Panc1 (cell line): ENCODE data around the gene MTPN. TPM values are rescaled to one million over a fixed set of nuclear protein-coding genes. Genes with fewer than 3 reads are reported as not detected.

Experiments used
- ATAC-seq: fragments of 200-7000 bp; cut with Tn5 transposase; 2 replicates; pipeline ENCODE4 v1.9.1; 2020; ENCODE audit warnings: mild to moderate bottlenecking, moderate library complexity
- BruUV-seq: library from RNA; stranded (reverse); fragments of 400-500 nt; replicated peaks from 2 replicates; lab custom pipeline; 2021; lab: Mats Ljungman, UMichigan
- CTCF ChIA-PET: fragments of 300-600 bp; sonication (Branson Sonifier 250); formaldehyde crosslinking; loops from one replicate; lab custom pipeline; 2022; ENCODE audit warnings: antibody characterized with exemption; lab: Charles Lee
- POLR2A ChIA-PET: fragments of 300-600 bp; sonication (Branson Sonifier 250); formaldehyde crosslinking; loops from one replicate; lab custom pipeline; 2022; ENCODE audit warnings: antibody characterized with exemption; lab: Charles Lee
- DNase-seq: peaks from one replicate; pipeline ENCODE4 v3.0.0-alpha.2; 2010; ENCODE audit warnings: low read depth, low spot score
- H3K27ac ChIP-seq: 2 replicates; pipeline ENCODE4 v1.5.1; 2011; ENCODE audit warnings: mild to moderate bottlenecking, low read length, inconsistent platforms
- H3K27me3 ChIP-seq: fragments of 200-500 bp; sonication (Bioruptor generic); 2 replicates; pipeline ENCODE4 v1.6.0; 2014; ENCODE audit warnings: low read length, inconsistent platforms; ENCODE audit not compliant: control insufficient read depth, insufficient read depth
- H3K36me3 ChIP-seq: fragments of 200-500 bp; sonication (Bioruptor generic); 2 replicates; pipeline ENCODE4 v1.5.1; 2014; ENCODE audit warnings: inconsistent platforms, mild to moderate bottlenecking, low read length, moderate library complexity; ENCODE audit not compliant: control insufficient read depth, insufficient read depth
- H3K4me1 ChIP-seq: 2 replicates; pipeline ENCODE4 v1.5.1; 2011; ENCODE audit warnings: inconsistent platforms, mild to moderate bottlenecking, low read length, moderate library complexity; ENCODE audit not compliant: control insufficient read depth, insufficient read depth
- H3K4me3 ChIP-seq, 2 experiments: 2 replicates each; pipeline ENCODE4 v1.5.1; 2011 to 2012; ENCODE audit warnings: low read depth in 2 of 2, low read length in 2 of 2, mild to moderate bottlenecking in 2 of 2, inconsistent platforms in 1 of 2, moderate library complexity in 1 of 2
- H3K9me3 ChIP-seq: fragments of 200-500 bp; sonication (Bioruptor generic); 2 replicates; pipeline ENCODE4 v1.5.1; 2014; ENCODE audit warnings: low read depth, mild to moderate bottlenecking, inconsistent platforms, low read length, moderate library complexity; ENCODE audit not compliant: control insufficient read depth, insufficient read depth
- POLR2AphosphoS5 ChIP-seq: IDR thresholded peaks from 2 replicates; pipeline ENCODE4 v1.6.1; 2012; ENCODE audit warnings: mild to moderate bottlenecking, low read depth, low read length, moderate library complexity
- SIN3A ChIP-seq: IDR thresholded peaks from 2 replicates; pipeline ENCODE4 v1.6.1; 2012; ENCODE audit warnings: low read depth, mild to moderate bottlenecking, low read length, moderate library complexity, borderline replicate concordance; ENCODE audit not compliant: insufficient read depth
- TCF7L2 ChIP-seq: IDR thresholded peaks from 2 replicates; pipeline ENCODE4 v1.6.1; 2011; ENCODE audit warnings: mild to moderate bottlenecking, low read depth, low read length, inconsistent platforms
- in situ Hi-C: cut with HindIII; loops from 2 replicates; pipeline ENCODE4 v1.10.0; 2016; ENCODE audit warnings: low sequenced_read_pairs, low pct_unique_long_range_greater_than_20kb
- intact Hi-C: fragments of 100-400 bp; cut with micrococcal nuclease; formaldehyde crosslinking; loops from one replicate; pipeline ENCODE4 v1.10.0; 2022; ENCODE audit not compliant: unreplicated experiment
- total RNA-seq: library from RNA; stranded (reverse); gene quantifications from one replicate; pipeline ENCODE4 v1.2.1, GENCODE V29; 2021; ENCODE audit not compliant: unreplicated experiment
- TF ChIP-seq, protein P1 (sequence below), 2 experiments: IDR thresholded peaks; 2 replicates each; pipeline ENCODE4 v1.6.1; 2011 to 2012; ENCODE audit warnings: low read depth in 2 of 2, control low read depth in 1 of 2, low read length in 1 of 2, mild to moderate bottlenecking in 1 of 2, moderate library complexity in 1 of 2; ENCODE audit not compliant: insufficient read depth in 1 of 2
- TF ChIP-seq, protein P2 (sequence below): fragments of 450-650 bp; IDR thresholded peaks from 2 replicates; pipeline ENCODE4 v1.5.1; 2017; ENCODE audit warnings: mild to moderate bottlenecking

The MTPN gene
- total RNA-seq, 1 experiment from 2014 or later, result 177 TPM

GRCh38 chr7:135922263-135922662, 54.9 kb downstream of the MTPN start:
- no peak for ATAC-seq
- POLR2A ChIA-PET, result no interaction called here
- Histone ChIP-seq H3K9me3 (no peaks in the 10 kb centered on the region), H3K27ac (no peak overlapping the region), H3K36me3 (peaks cover under 1% of the 10 kb centered on the region; the same call in 1 of the 2 replicates), H3K4me3 (no peak overlapping the region), H3K4me1 (no peaks in the 10 kb centered on the region; the same call in 1 of the 2 replicates), H3K27me3 (no peaks in the 10 kb centered on the region)
- in situ Hi-C loops, result no loop called here
- TF ChIP-seq POLR2AphosphoS5 (no peak), TCF7L2 (no peak), SIN3A (no peak)
- TF ChIP-seq, protein P1, sequence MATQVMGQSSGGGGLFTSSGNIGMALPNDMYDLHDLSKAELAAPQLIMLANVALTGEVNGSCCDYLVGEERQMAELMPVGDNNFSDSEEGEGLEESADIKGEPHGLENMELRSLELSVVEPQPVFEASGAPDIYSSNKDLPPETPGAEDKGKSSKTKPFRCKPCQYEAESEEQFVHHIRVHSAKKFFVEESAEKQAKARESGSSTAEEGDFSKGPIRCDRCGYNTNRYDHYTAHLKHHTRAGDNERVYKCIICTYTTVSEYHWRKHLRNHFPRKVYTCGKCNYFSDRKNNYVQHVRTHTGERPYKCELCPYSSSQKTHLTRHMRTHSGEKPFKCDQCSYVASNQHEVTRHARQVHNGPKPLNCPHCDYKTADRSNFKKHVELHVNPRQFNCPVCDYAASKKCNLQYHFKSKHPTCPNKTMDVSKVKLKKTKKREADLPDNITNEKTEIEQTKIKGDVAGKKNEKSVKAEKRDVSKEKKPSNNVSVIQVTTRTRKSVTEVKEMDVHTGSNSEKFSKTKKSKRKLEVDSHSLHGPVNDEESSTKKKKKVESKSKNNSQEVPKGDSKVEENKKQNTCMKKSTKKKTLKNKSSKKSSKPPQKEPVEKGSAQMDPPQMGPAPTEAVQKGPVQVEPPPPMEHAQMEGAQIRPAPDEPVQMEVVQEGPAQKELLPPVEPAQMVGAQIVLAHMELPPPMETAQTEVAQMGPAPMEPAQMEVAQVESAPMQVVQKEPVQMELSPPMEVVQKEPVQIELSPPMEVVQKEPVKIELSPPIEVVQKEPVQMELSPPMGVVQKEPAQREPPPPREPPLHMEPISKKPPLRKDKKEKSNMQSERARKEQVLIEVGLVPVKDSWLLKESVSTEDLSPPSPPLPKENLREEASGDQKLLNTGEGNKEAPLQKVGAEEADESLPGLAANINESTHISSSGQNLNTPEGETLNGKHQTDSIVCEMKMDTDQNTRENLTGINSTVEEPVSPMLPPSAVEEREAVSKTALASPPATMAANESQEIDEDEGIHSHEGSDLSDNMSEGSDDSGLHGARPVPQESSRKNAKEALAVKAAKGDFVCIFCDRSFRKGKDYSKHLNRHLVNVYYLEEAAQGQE (IDR thresholded peaks at IDR 0.05; ENCODE audit: insufficient read depth in 1 of 2, low read depth in 2 of 2, low read length in 1 of 2), result no peak
- TF ChIP-seq, protein P2, sequence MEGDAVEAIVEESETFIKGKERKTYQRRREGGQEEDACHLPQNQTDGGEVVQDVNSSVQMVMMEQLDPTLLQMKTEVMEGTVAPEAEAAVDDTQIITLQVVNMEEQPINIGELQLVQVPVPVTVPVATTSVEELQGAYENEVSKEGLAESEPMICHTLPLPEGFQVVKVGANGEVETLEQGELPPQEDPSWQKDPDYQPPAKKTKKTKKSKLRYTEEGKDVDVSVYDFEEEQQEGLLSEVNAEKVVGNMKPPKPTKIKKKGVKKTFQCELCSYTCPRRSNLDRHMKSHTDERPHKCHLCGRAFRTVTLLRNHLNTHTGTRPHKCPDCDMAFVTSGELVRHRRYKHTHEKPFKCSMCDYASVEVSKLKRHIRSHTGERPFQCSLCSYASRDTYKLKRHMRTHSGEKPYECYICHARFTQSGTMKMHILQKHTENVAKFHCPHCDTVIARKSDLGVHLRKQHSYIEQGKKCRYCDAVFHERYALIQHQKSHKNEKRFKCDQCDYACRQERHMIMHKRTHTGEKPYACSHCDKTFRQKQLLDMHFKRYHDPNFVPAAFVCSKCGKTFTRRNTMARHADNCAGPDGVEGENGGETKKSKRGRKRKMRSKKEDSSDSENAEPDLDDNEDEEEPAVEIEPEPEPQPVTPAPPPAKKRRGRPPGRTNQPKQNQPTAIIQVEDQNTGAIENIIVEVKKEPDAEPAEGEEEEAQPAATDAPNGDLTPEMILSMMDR, result no peak
- DNase-seq, result no peak
- BruUV-seq, result no TSS peak
- CTCF ChIA-PET, result no interaction called here
- intact Hi-C loops, result no loop called here

DNA sequence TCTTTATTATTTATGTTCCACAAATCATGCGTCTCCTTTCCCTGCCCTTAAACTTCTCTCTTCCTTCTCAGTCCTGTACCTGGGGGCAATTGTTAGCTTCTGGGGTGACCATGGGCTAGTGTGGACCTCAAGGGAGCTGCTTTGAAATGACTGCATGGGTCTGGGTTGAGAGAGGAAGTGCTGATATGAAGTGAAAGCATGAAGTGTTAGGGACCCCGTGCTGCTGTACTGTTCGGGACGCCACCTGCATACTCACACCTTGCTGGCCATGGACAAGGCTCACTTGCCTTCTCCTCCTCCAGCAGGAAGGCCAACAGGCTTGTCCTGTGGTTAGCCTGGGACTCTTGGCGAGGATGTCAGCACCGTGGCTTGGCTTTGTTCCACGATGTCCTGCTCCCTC, 56.7 kb downstream of the MTPN start:
- H3K27ac ChIP-seq, result no peak overlapping the region
- intact Hi-C loops (no loop called here), in situ Hi-C loops (no loop called here)
- TF ChIP-seq, protein P2, result no peak
- POLR2A ChIA-PET, result no interaction called here
- no peak overlapping the region for H3K4me3 ChIP-seq
- H3K4me1 ChIP-seq, result no peaks in the 10 kb centered on the region; the same call in 1 of the 2 replicates
- ATAC-seq, result no peak
- no peaks in the 10 kb centered on the region for H3K9me3 ChIP-seq
- DNase-seq, result no peak
- CTCF ChIA-PET, result interaction anchor here (0.9 kb wide), 1 partner anchor 23 kb away, joined by 3 read pairs; no protein-coding TSS in a partner anchor
- H3K27me3 ChIP-seq, result no peaks in the 10 kb centered on the region
- BruUV-seq, result no TSS peak
- no peaks in the 10 kb centered on the region; the same call in 1 of the 2 replicates for H3K36me3 ChIP-seq
